DOHH2 (cell line): ENCODE measurements around the gene AFF1.

Source experiments
- EZH2phosphoT487 ChIP-seq: fragments of 200-600 bp; sonication (generic); IDR thresholded peaks from 2 replicates; pipeline ENCODE4 v1.6.1; 2017; ENCODE audit warnings: borderline replicate concordance, mild to moderate bottlenecking, antibody characterized with exemption, low read length, moderate library complexity, mixed read lengths
- TF ChIP-seq, protein P1 (sequence below): fragments of 200-600 bp; sonication (generic); IDR thresholded peaks from one replicate; pipeline ENCODE4 v1.5.1; 2014; ENCODE audit warnings: antibody characterized with exemption, mild to moderate bottlenecking, low read depth, low read length; ENCODE audit not compliant: poor library complexity, severe bottlenecking

DNA sequence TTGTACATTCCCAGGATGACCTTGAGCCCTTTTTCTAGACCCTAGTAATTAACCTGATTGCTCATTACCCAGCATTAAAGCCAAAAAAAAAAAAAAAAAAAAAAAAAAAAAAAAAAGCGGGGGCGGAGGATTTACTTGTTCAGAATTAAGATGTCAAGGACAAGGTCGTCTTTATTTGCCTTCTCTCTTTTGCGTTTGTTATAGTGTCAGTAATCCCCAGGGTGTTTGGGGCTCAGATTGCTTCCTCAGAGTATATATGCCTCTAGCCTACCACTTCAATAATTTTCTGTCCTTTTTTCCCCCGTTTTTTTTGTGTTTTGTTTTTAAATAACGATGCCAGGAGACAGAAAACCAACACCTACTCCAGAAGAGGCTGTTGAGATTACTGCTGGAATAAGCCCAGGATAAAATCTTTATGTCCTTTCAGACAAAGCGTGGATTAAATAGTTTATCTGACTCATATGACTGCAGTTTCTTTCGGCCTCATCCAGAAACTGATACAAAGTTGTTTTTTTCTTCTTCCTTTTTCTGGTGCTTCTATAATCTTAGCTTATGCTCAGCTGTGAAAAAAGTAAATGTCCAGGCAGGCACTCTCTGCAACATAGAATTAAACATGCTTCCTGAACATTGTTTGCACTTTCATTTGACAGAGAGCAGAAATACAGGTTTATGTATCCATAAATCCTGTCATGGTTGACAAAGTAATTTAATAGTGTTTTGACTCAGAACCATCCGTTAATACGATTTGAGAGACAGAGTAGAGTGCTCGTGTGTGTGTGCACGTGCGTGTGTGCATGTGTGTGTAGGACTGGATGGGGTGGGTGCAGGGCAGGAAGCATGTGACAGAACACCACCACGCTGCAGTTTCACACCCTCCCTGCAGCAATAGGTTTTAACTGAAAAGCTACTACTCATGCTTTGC, 138.6 kb downstream of the AFF1 start:
- TF ChIP-seq, protein P1, sequence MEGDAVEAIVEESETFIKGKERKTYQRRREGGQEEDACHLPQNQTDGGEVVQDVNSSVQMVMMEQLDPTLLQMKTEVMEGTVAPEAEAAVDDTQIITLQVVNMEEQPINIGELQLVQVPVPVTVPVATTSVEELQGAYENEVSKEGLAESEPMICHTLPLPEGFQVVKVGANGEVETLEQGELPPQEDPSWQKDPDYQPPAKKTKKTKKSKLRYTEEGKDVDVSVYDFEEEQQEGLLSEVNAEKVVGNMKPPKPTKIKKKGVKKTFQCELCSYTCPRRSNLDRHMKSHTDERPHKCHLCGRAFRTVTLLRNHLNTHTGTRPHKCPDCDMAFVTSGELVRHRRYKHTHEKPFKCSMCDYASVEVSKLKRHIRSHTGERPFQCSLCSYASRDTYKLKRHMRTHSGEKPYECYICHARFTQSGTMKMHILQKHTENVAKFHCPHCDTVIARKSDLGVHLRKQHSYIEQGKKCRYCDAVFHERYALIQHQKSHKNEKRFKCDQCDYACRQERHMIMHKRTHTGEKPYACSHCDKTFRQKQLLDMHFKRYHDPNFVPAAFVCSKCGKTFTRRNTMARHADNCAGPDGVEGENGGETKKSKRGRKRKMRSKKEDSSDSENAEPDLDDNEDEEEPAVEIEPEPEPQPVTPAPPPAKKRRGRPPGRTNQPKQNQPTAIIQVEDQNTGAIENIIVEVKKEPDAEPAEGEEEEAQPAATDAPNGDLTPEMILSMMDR = no peak
- TF ChIP-seq EZH2phosphoT487 = no peak
